NCI-H460 (cell line): Measurements from ENCODE around the gene TMEM63C. TPM values are rescaled to one million over a fixed set of nuclear protein-coding genes. Genes with fewer than 3 reads are reported as not detected.
"Not testable (repeated sequence)": the region's sequence is repeated elsewhere in the genome, so short reads cannot be mapped to it uniquely, and the experiment has no call there.

ENCODE experiments used
- DNase-seq: peaks from one replicate; pipeline ENCODE4 v3.0.0-alpha.2; 2016; ENCODE audit warnings: low read depth; ENCODE audit errors: extremely low read depth
- total RNA-seq: library from RNA; depleted of rRNA; stranded (reverse); fragments of >200 nt; shearing (Covaris generic); gene quantifications from 2 replicates; pipeline ENCODE4 v1.2.3, GENCODE V29; 2014

Gene TMEM63C
- total RNA-seq, 1 experiment from 2014 or later = not detected

DNA sequence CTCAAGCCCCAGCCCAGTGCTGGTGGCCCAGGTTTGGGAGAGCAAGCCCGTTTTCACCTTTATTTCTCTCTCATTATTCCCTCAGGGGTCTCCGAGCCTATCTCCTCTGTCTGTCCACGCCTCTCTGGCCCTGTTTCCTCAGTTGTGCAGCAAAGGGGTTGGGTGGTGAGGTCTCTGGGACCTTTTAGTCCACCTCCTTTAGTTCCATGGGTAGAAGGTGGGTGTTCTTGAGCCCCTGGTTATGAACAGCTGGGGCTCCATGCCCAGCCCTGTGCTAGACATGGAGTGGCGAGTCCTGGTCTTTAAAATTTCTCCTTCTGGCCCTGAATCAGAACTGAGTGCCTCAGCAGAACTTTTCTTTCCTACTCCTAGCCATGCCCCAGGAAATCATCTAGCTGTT lies 90.7 kb downstream of the TMEM63C start:
- DNase-seq = no peak

DNA sequence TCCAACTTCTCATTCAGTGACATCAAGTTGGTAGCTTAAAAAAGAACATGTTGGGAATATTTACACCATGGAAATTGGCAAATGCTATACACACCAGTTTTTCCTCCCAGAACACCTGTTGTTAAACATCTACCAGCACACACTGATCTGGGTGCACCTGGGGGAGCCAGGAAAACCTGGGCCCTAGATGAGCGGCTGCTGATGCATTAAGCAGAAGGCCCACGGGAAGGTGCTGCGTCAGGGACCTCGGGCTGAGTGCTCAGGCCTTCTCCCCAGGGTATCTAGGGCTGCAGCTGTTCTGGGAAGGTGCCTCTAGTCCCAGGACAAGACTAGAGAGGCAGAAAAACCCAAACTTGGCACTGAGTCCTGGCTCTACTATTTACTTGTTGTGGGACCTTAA lies 92.2 kb downstream of the TMEM63C start:
- DNase-seq = no peak

- DNase-seq = no peak
Observed at GRCh38 chr14:77275041-77275580, 93.5 kb downstream of the TMEM63C start.

GRCh38 chr14:77275601-77276017 lies 94.0 kb downstream of the TMEM63C start:
- DNase-seq = no peak

GRCh38 chr14:77276295-77276935 lies 94.8 kb downstream of the TMEM63C start:
- DNase-seq = no peak

GRCh38 chr14:77276959-77277358 lies 95.4 kb downstream of the TMEM63C start:
- no peak for DNase-seq

GRCh38 chr14:77278461-77279230 lies 97.0 kb downstream of the TMEM63C start:
- no peak for DNase-seq

DNA sequence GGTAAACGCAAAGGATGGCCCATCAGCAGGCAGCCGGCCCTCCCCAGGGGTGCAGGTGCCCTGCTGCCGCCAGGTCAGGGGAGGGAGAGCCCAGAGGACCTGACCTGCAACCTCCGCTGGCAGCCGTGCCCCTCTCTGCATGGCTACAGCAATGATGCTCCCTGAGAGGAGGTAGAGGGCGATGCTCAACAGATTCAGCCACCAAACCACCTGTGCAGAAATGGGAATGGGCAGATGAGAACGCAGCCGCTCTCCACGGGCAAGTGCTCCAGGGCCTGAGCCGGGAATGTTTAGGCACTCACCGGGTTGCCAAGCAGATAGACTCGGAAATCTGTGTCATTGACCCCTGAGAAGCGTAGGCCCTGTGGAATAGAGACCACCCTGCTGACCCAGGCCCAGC lies 98.1 kb downstream of the TMEM63C start:
- DNase-seq = no peak

GRCh38 chr14:77280921-77281320 lies 99.3 kb downstream of the TMEM63C start:
- not testable (repeated sequence) for DNase-seq

- DNase-seq = no peak
Observed at GRCh38 chr14:77281852-77282410, 100.3 kb downstream of the TMEM63C start.

- DNase-seq = no peak
Observed at GRCh38 chr14:77284066-77284465, 102.5 kb downstream of the TMEM63C start.

DNA sequence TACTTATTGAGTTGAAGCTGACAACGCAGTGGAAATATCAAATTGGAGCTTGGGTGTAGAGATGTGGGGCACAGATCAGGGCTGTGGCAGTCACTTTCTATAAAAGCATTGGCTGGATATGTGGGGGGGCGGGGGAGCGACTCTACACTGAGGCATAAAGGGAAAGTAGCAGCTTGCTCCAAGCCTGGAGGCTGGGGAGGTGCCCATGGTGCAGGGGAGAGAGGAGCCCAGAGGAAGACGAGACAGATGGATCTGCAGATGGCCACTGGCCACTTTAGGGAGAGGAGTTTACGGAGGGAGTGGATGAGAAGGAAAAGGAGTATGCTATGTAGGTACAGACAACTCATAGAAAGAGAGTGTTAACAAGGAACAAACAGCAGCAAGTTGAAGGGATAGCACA lies 102.9 kb downstream of the TMEM63C start:
- DNase-seq = no peak

DNA sequence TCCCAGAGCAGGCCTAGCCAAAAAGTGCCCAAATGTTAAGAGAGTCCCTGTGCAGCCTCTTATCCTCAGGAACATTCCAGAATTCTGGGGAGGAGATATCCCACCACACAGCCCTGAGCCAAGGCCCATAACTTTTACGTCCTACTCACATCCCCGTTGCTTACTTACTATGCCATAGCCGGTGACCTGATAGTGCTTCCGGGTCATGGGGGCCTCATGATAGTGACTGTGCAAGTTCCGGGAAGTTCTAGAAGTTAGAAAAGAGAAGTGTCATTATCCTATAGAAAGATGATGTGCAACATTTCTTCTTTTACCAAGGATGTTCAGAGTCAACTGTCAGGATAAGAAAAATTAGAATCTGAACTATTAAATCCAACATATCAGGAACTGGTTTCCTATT lies 105.0 kb downstream of the TMEM63C start:
- DNase-seq = no peak

DNA sequence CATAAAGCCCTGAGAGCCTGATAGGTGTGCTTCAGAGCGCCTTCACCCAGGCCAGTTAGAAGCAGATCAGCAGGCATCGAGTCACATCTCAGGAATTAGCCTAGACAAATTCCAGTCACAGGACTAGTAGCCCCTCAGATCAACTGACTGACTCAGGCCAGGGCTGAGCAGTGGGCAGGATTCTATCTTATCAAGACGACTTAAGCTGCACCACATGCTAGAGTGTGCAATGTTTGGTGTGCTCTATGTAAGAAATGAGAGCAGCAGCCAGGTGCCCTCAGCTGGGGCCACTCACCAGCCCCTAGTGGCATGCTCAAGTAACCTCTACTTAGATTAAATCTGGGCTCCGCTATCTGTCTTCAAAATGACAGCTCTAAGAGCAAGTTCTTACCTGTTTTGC lies 109.1 kb downstream of the TMEM63C start:
- no peak for DNase-seq

- no peak for DNase-seq
Observed at GRCh38 chr14:77296155-77296554, 114.6 kb downstream of the TMEM63C start.

- no peak for DNase-seq
Observed at GRCh38 chr14:77296906-77297305, 115.3 kb downstream of the TMEM63C start.

GRCh38 chr14:77299771-77300170 lies 118.2 kb downstream of the TMEM63C start:
- no peak for DNase-seq

GRCh38 chr14:77301103-77301502 lies 119.5 kb downstream of the TMEM63C start:
- peak; percentile 75 for DNase-seq

- DNase-seq = peak; percentile 40
Observed at GRCh38 chr14:77302926-77303325, 121.3 kb downstream of the TMEM63C start.

DNA sequence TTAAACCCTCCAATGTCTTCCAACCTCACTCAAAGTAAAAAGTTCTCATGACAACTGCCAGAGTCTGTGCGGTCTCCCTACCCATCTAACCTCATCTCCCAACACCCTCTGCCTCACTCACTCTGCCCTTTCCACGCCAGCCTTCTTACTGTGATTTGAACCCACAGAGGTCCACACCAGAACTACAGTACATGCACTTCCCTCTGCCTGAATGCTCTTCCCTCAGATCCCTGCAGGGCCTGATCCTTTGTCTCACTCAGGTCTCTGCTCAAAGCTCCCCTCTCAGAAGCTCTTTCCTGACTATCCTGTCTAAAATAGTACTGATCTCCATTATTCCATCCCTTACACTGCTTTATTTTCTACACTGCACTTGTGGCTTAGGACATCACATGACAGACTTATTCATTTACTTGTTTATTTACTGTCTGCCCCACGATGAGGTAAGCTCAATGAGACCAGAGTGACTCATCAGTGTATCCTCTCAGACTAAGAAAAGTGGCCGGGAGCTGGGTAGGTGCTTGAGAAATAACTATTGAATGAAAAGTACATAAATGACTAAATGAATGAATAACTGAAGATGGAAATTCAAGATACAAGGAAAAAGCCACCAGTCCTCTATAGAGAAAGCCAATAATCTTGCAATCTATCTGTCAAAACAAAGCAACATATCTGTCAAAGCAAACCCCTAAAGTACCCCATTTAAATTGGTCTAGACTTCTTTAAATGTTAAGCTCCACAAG lies 122.0 kb downstream of the TMEM63C start:
- peak; percentile 88 for DNase-seq

DNA sequence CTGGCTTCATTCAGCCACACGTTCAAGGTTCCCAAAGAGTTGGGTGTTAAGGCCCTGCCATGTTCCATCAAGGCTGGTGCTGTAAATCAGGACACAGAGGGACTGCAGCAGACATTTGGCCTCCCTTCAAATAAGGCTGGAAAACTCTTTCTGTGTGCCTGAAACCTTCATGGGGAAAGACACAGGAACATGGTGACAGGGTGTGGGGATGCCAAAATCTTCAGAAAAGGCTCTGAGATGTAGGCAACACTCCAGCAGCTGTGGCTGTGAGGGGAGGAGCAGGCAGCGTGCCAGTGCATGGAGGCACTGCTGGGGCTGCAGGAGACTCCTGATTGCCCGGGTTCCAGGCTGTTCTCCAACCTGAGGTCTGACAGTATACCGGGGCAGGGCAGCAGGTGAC lies 124.1 kb downstream of the TMEM63C start:
- DNase-seq = no peak
